ENCODE measurements around the gene DNTT. TPM values are rescaled to one million over a fixed set of nuclear protein-coding genes. Genes with fewer than 3 reads are reported as not detected.

The DNTT gene
- total RNA-seq: not detected

DNA sequence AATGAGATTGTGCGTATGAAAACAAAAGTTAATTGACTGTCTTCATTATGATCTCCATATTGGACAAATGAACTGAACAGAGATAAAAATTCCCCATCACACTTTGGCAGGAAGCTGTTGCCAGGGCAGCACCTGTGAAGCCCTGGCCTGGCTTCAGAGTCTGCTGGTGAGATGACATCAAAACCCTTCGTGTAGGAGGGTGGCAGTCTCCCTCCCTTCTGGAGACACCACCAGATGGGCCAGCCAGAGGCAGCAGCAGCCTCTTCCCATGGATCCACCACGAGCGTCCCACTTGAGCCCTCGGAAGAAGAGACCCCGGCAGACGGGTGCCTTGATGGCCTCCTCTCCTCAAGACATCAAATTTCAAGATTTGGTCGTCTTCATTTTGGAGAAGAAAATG is at the start of gene DNTT:
Gene DNTT, plus strand, starts transcription at position 205 of the 400 bp plus-strand sequence. Its CDS starts 64 bp downstream, at position 269.

GRCh38 chr10:96271016-96271815 is 33.0 kb upstream of the DNTT start, which contains the start of gene BLNK:
TSS of gene BLNK (minus strand) at chr10:96271569. CDS start at chr10:96271398, 171 bp downstream.

DNA sequence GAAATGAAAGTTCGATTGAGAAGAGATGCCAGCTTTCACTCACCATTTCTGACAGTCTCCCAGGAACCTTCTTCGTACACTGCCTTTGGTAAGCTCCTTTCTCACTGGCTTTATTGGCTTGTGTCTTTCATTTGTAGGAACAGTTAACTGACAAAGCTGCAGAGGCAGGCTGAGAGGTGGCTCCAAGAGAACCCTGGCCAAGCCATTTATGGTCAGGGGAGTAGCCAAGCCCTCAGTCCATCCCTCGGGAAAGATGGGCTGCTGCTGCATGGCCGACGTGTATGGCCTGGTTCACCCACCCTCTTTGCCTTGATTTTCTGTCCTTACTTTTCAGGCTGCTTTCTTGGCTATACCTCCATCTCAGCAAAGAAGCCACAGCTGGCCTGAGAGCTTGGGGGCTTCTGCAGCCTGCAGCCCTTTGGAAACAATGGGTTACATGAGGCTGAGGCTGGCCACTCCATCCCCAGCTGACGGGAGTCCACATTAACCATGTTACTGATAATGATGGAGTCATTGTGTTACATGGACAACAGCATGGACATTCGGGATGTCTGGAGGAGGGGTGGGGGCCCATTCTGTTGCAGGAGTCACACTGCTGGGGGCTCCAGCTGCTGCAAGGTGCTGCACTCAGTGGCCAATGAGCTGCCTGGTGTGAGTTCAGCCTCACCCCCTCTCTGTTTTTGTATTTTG is 54.8 kb downstream of the DNTT start, which contains the start of gene OPALIN:
Gene OPALIN, minus strand, starts transcription at position 152 of the 690 bp plus-strand sequence. Its CDS starts 106 bp downstream, at position 46.

Other genes with a start within 250 kb of the DNTT start
- gene ZNF518A, start 174.1 kb upstream of the DNTT start, total RNA-seq: 10 to 100 TPM; 12.3 to 12.4 TPM
- gene BLNK, start 32.9 kb upstream of the DNTT start, total RNA-seq: not detected
- not detected for gene OPALIN, start 54.6 kb downstream of the DNTT start, total RNA-seq
- under 1 TPM; 0.33 to 0.34 TPM for gene TLL2, start 209.5 kb downstream of the DNTT start, total RNA-seq